Heart left ventricle (tissue), 13 donors: Measurements from ENCODE around the gene CCDC134.

Experiments
- CTCF ChIP-seq, 12 donors: fragments of 200-600 bp; sonication (generic) in 4 of 12; IDR thresholded peaks; one replicate each; pipeline versions ENCODE4 v1.5.0 to v1.8.0; 2018 to 2022; ENCODE audit warnings: antibody characterized with exemption in 12 of 12, mild to moderate bottlenecking in 5 of 12
- POLR2A ChIP-seq, 2 donors: fragments of 450-650 bp; IDR thresholded peaks; one replicate each; pipeline ENCODE4 v1.6.1; 2017; ENCODE audit warnings: antibody characterized with exemption in 2 of 2, mild to moderate bottlenecking in 2 of 2, moderate library complexity in 2 of 2
- donor health status: ischemic (EF 13 %, LVEDD 7.1; RV severe dilation, severe dysfunction).
- donor health status: DM: no; HTN: yes; CAD: no.
- donor health status: DM: no; HTN: no; CAD: no.
- donor health status: ischemic (EF 25% LVEDD 6.9; RV normal size, moderate dysfunction).
- donor health status: ischemic (EF 25% LVEDD 5.7; RV mildly dilated, moderate dysfunction).
- donor health status: ischemic (EF 35%, LVEDD 5.7; RV mildly dilated, moderate dysfunction).
- donor health status: nonischemic (EF 11% LVEDD 7.7; RV severe dilation, severe dysfunction).
- donor health status: DM: yes; HTN: yes; CAD: no.
- donor health status: PGD.
- donor health status: ischemic (EF 29% LVEDD 5.4; RV normal size, mild dysfunction).
- donor health status: nonischemic (EF 23%, LVEDD 6.1; RV moderate dilation, normal function).

GRCh38 chr22:41777749-41778425 lies 22.6 kb upstream of the CCDC134 start:
- TF ChIP-seq CTCF (IDR thresholded peaks at IDR 0.05) = no peak
- no peak for TF ChIP-seq POLR2A (IDR thresholded peaks at IDR 0.05)
